OCI-LY7 (cell line): ENCODE data around the gene CD248. TPM values are rescaled to one million over a fixed set of nuclear protein-coding genes. Genes with fewer than 3 reads are reported as not detected.

ENCODE experiments used
- BruUV-seq: library from RNA; stranded (reverse); fragments of 400-500 nt; replicated peaks from 2 replicates; lab custom pipeline; 2021; lab: Mats Ljungman, UMichigan
- CTCF ChIA-PET: fragments of 300-600 bp; sonication (Branson Sonifier 250); formaldehyde crosslinking; loops from one replicate; lab custom pipeline; 2022; ENCODE audit warnings: antibody characterized with exemption; ENCODE audit not compliant: unreplicated experiment; lab: Charles Lee
- POLR2A ChIA-PET: fragments of 300-600 bp; sonication (Branson Sonifier 250); formaldehyde crosslinking; loops from one replicate; lab custom pipeline; 2022; ENCODE audit warnings: antibody characterized with exemption; lab: Charles Lee
- DNase-seq: peaks from one replicate; pipeline ENCODE4 v3.0.0-alpha.2; 2015; ENCODE audit warnings: low spot score
- H2AFZ ChIP-seq: fragments of 200-600 bp; sonication (generic), shearing (Covaris generic); 2 replicates; pipeline ENCODE4 v1.6.1; 2014; ENCODE audit warnings: mild to moderate bottlenecking, antibody characterized with exemption, low read length, moderate library complexity
- H3K27ac ChIP-seq: fragments of 200-600 bp; sonication (generic); 2 replicates; pipeline ENCODE4 v1.5.1; 2014; ENCODE audit warnings: mixed run types, low read depth, mild to moderate bottlenecking, moderate library complexity, low read length, inconsistent platforms; ENCODE audit not compliant: poor library complexity, severe bottlenecking
- H3K36me3 ChIP-seq: fragments of 200-600 bp; sonication (generic); 2 replicates; pipeline ENCODE4 v1.6.1; 2014; ENCODE audit warnings: mild to moderate bottlenecking, antibody characterized with exemption, low read length, moderate library complexity, mixed read lengths; ENCODE audit not compliant: insufficient read depth
- H3K4me1 ChIP-seq: fragments of 200-600 bp; sonication (generic); 2 replicates; pipeline ENCODE4 v1.5.1; 2014; ENCODE audit warnings: mild to moderate bottlenecking, low read length; ENCODE audit not compliant: insufficient read depth, poor library complexity, severe bottlenecking
- H3K4me2 ChIP-seq: fragments of 200-600 bp; sonication (generic); 2 replicates; pipeline ENCODE4 v1.6.1; 2014; ENCODE audit warnings: mild to moderate bottlenecking, low read length
- H3K4me3 ChIP-seq: fragments of 200-600 bp; sonication (generic); 2 replicates; pipeline ENCODE4 v1.5.1; 2014; ENCODE audit warnings: mild to moderate bottlenecking, low read depth, low read length; ENCODE audit not compliant: poor library complexity, severe bottlenecking
- H3K79me2 ChIP-seq: fragments of 200-600 bp; sonication (generic); 2 replicates; pipeline ENCODE4 v1.6.1; 2016; ENCODE audit warnings: low read depth, mild to moderate bottlenecking, low read length, moderate library complexity, mixed read lengths; ENCODE audit not compliant: insufficient read depth
- H3K9me2 ChIP-seq: fragments of 200-600 bp; sonication (generic); 2 replicates; pipeline ENCODE4 v1.6.1; 2016; ENCODE audit warnings: mild to moderate bottlenecking, low read length, mixed read lengths; ENCODE audit not compliant: insufficient read depth
- H3K9me3 ChIP-seq: fragments of 200-600 bp; sonication (generic); 2 replicates; pipeline ENCODE4 v1.6.1; 2014; ENCODE audit warnings: mild to moderate bottlenecking, mixed run types, low read length, mixed read lengths
- H4K20me1 ChIP-seq: fragments of 200-600 bp; sonication (generic); 2 replicates; pipeline ENCODE4 v1.6.1; 2014; ENCODE audit warnings: mild to moderate bottlenecking, antibody characterized with exemption, low read length, moderate library complexity, mixed read lengths; ENCODE audit not compliant: insufficient read depth
- EZH2phosphoT487 ChIP-seq: fragments of 200-600 bp; sonication (generic); IDR thresholded peaks from 2 replicates; pipeline ENCODE4 v1.6.1; 2018; ENCODE audit warnings: low read depth, borderline replicate concordance, mild to moderate bottlenecking, mixed run types, antibody characterized with exemption, low read length, moderate library complexity, mixed read lengths
- intact Hi-C: fragments of 100-400 bp; cut with micrococcal nuclease; formaldehyde crosslinking; loops from one replicate; pipeline ENCODE4 v1.10.0; 2022; ENCODE audit not compliant: unreplicated experiment
- total RNA-seq, 2 experiments: library from RNA; depleted of rRNA in 1 of 2; stranded (reverse); fragments of >200 nt in 1 of 2; shearing (Covaris generic) in 1 of 2; gene quantifications; 2 replicates each; pipeline ENCODE4 v1.2.3, GENCODE V29; 2014 to 2022
- TF ChIP-seq, protein P1 (sequence below): fragments of 200-600 bp; sonication (generic); conservative IDR thresholded peaks from 2 replicates; pipeline ENCODE4 v1.5.1; 2014; ENCODE audit warnings: mild to moderate bottlenecking, antibody characterized with exemption, low read length, moderate library complexity, mixed read lengths

The CD248 gene
- total RNA-seq, 2 experiments from 2014 or later = 0.46 TPM; not detected in 1

DNA sequence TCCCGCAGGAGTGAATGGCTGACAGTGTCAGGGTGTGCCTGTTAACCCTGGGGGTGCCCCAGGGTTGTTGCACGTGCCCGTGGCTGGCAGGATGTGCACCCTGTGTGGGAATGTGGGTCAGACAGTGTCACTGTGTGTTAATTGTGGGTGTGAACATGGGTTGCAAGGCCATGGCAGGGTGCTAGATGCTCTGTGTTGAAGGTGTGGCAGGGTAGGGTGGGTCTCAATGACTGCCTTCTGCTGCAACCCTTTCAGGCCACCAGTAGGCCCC, 11.1 kb upstream of the CD248 start:
- no TSS peak for BruUV-seq
- Histone ChIP-seq H3K36me3 (no peaks in the 10 kb centered on the region), H3K4me2 (peak overlapping the region; percentile 75), H3K4me1 (peaks cover 46% of the 10 kb centered on the region), H2AFZ (peak overlapping the region; percentile 96; the same call in 1 of the 2 replicates), H3K9me3 (no peaks in the 10 kb centered on the region), H3K9me2 (no peaks in the 10 kb centered on the region), H3K4me3 (no peak overlapping the region), H4K20me1 (no peaks in the 10 kb centered on the region), H3K79me2 (no peaks in the 10 kb centered on the region), H3K27ac (peak overlapping the region; percentile 45)
- TF ChIP-seq EZH2phosphoT487 = no peak
- TF ChIP-seq, protein P1, sequence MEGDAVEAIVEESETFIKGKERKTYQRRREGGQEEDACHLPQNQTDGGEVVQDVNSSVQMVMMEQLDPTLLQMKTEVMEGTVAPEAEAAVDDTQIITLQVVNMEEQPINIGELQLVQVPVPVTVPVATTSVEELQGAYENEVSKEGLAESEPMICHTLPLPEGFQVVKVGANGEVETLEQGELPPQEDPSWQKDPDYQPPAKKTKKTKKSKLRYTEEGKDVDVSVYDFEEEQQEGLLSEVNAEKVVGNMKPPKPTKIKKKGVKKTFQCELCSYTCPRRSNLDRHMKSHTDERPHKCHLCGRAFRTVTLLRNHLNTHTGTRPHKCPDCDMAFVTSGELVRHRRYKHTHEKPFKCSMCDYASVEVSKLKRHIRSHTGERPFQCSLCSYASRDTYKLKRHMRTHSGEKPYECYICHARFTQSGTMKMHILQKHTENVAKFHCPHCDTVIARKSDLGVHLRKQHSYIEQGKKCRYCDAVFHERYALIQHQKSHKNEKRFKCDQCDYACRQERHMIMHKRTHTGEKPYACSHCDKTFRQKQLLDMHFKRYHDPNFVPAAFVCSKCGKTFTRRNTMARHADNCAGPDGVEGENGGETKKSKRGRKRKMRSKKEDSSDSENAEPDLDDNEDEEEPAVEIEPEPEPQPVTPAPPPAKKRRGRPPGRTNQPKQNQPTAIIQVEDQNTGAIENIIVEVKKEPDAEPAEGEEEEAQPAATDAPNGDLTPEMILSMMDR = no peak
- CTCF ChIA-PET = no interaction called here
- POLR2A ChIA-PET = no interaction called here
- no peak for DNase-seq
- intact Hi-C loops = loop anchor here (1.0 to 2.0 kb wide), 2 partner anchors 16 to 39 kb away; partner anchors contain the start of gene YIF1A

DNA sequence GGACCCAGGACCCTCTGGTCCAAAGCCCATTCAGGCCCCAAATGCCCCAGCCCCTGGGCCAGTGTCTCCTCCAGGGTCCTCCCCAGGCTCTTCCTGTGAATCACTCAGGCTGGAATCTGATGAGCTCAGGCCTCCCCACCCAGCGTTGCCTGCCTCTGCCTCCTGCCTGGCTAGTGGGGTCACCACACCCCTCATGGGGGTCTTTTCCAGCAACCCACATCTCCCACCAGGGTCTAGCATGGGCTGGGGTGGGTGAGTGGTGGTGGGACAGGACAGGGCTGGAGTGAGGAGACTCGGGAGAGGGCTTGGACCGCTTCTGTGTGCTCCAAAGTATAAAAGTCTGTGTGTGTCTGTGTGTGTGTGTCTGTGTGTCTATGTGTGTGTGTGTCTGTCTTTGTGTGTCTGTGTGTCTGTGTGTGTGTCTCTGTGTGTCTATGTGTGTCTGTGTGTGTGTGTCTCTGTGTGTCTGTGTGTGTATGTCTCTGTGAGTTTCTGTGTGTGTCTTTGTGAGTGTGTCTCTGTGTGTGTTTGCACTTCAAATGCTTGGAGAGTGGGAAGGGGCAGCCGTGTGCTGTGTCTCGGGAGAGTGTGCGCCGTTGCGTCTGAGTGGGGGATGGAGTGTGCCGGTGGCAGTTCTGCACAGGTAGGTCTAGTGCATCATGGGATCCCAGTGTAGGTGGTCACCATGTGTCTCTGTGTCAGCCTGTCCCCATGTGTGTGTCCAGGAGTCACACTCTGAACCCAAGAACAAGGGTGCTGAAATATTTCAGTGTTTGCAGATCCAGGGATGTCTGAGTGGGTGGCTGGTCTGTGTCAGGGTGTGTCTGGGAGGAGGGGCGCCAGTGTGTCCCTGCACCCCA, 10.6 kb upstream of the CD248 start:
- no peak for DNase-seq
- no peaks in the 10 kb centered on the region for H3K36me3 ChIP-seq
- ChIA-PET CTCF (no interaction called here), POLR2A (interaction anchor here (1.6 kb wide), 1 partner anchor 15 kb away, joined by 7 read pairs; no protein-coding TSS in a partner anchor)
- peak overlapping the region; percentile 96; the same call in 1 of the 2 replicates for H2AFZ ChIP-seq
- H3K4me2 ChIP-seq = peak overlapping the region; percentile 75
- H3K4me3 ChIP-seq = no peak overlapping the region
- H3K9me2 ChIP-seq = no peaks in the 10 kb centered on the region
- intact Hi-C loops = loop anchor here (1.0 to 2.0 kb wide), 2 partner anchors 15 to 39 kb away; partner anchors contain the start of gene YIF1A
- peaks cover 46% of the 10 kb centered on the region for H3K4me1 ChIP-seq
- peak overlapping the region; percentile 54 for H3K27ac ChIP-seq
- H4K20me1 ChIP-seq = no peaks in the 10 kb centered on the region
- no peak for TF ChIP-seq EZH2phosphoT487
- TF ChIP-seq, protein P1 = no peak
- BruUV-seq = no TSS peak
- no peaks in the 10 kb centered on the region for H3K9me3 ChIP-seq
- no peaks in the 10 kb centered on the region for H3K79me2 ChIP-seq
